ENCODE measurements around the gene TUBA1A.
"Not testable (repeated sequence)": the region's sequence is repeated elsewhere in the genome, so short reads cannot be mapped to it uniquely, and the experiment has no call there.

The TUBA1A gene

GRCh38 chr12:49201595-49202295 is 12.9 kb upstream of the TUBA1A start:
- in situ Hi-C loops (cut with MboI; ENCODE audit: low sequenced_read_pairs): no loop called here

DNA sequence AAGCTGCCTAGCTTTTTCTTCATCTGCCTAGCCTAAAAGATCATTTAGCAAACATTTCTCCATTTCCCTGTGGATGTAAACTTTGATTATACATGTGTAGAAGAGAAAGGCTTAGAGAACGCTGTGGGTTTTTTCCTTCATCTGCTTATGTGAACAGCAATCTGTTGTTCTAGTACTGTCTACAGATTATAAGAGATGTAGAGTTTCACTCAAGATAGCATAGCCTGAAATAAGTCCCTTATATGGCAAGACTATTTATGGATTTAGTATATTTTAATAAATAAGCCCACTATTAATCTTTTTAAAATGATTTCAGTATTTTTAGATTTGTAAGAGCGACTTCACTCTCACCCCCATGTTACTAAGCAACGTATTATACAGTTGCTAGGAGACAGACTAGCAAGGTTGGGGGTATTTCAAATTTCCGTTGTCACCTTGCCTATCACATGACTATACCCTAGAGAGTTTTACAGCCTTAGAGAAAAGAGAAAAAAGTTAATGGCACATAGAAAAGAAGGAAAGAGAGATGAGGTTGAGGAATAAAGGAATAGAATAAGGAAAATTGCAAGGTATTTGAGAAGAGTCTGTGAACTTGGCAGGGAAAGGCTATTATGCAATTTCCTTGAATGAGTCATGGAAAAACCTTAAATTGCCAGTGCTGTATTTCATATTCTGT is 12.2 kb upstream of the TUBA1A start:
- in situ Hi-C loops (cut with MboI; ENCODE audit: low sequenced_read_pairs): no loop called here

DNA sequence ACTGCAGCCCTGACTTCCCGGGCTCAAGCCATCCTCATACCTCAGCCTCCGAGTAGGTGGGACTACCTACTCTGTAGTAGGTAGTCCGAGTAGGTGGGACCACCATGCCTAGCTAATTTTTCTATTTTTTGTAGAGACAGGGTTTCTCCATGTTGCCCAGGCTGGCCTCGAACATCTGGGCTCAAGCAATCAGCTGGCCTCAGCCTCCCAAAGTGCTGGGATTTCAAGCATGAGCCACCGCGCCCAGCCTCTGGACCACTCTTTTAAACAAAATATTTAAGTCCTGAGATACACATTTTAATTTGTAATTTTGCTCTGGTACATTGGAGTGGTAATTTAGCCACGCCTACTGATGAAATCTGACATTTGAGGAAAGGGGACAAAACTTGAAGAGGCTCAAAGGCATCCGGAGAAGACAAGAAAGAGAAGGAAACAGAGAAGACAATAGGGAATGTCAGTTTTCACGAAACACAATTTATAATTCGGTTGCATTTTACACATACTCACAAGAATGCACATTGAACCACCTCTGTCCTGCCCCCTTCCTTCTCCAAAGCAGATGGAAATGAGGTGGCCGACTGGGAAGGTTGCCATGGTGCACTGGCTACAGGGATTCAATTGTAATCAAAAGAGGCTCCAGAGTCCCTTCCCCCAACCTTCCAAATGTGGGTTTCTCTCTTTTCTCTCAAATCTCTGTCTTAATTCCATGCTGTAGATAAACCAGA is 9.7 kb upstream of the TUBA1A start:
- in situ Hi-C loops (cut with MboI; ENCODE audit: low sequenced_read_pairs): no loop called here

- in situ Hi-C loops (cut with MboI; ENCODE audit: low sequenced_read_pairs): no loop called here
These were observed 8.4 kb upstream of the TUBA1A start for GRCh38 chr12:49197256-49197655.

GRCh38 chr12:49195736-49196135 is 6.9 kb upstream of the TUBA1A start:
- in situ Hi-C loops (cut with MboI; ENCODE audit: low sequenced_read_pairs): no loop called here

GRCh38 chr12:49193746-49194145 is 4.9 kb upstream of the TUBA1A start:
- in situ Hi-C loops (cut with MboI; ENCODE audit: low sequenced_read_pairs): not testable (repeated sequence)

DNA sequence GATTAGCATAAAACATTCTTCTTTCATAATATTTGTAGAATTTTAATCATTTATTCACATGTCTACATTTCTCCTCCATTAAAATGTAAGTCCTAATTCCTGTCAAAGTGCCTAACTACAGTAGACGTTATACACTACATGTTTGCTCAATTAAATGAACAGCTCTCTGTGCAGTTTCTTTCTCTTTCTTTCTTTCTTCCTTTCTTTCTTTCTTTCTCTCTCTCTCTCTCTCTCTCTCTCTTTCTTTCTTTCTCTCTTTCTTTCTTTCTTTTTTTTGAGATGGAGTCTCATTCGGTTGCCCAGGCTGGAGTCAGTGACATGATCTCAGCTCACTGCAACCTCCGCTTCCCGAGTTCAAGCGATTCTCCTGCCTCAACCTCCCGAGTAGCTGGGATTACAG is 2.6 kb upstream of the TUBA1A start:
- in situ Hi-C loops (cut with MboI; ENCODE audit: low sequenced_read_pairs): not testable (repeated sequence)

GRCh38 chr12:49190974-49191373 is 2.1 kb upstream of the TUBA1A start:
- in situ Hi-C loops (cut with MboI; ENCODE audit: low sequenced_read_pairs): no loop called here

DNA sequence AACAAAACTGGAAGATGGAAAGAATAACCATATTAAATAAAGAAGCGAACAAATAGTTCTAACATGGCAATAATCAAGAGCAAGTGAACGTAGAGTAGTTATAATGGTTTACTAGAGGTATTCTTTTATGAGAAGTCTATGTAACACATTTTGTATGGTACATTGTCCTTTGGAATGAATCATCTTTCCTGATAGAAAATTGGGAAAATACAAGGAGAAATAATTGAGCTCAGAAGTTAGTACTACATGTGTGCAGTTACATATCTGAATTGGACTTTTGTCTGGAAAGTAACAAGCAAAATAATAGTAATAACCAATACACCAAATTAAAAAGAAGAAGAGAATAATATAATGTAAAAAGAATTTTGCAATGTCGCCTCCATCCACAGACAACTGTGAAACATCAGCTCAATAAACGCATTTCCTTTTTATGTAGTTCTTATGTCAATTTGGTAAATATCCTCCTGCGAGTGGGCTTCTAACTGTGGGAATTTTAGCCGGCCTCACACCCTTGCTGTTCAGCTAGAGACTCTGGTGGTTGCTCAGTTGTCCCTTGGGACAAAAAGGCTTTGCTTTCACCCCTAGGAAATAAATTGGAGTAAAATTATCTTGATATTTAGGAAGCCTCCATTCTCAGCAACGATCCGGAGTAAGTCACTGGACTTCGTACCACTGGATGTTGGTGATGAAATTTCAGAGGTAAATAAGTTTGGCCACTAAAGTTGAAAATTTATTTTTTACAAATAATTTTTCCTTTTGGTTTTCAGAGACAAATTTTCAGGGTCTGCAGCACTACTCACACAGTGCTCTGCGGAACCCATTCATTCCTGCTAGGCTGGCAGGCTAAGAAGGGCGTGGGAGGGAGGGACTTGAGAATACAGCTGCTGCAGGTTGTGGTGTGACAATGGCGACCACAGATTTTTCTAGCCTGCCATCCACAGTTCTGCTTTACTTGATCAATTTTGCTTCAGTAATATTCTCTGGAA is 1.1 kb upstream of the TUBA1A start:
- in situ Hi-C loops (cut with MboI; ENCODE audit: low sequenced_read_pairs): no loop called here

- in situ Hi-C loops (cut with MboI; ENCODE audit: low sequenced_read_pairs): no loop called here
These were observed 522 bp downstream of the TUBA1A start for GRCh38 chr12:49188201-49188915.

DNA sequence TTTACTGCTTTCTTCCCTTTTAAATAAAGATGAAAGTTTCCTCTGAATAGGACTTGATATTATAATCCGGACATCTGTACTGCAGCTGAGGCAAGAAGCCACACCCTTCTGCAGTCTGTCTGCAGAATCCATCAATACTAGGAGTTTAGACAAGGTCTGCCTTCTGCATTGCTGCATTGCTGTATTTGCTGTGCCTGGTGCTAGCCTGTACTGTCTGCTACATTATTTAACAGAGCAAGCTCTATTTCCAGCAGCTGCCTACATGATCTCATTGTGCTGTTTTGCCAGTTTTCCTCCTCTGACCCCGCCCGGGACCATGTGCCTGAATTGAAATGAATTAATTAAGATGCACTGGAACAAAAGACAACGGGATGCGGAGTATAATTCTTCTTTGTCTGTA is 1.7 kb downstream of the TUBA1A start:
- in situ Hi-C loops (cut with MboI; ENCODE audit: low sequenced_read_pairs): no loop called here

DNA sequence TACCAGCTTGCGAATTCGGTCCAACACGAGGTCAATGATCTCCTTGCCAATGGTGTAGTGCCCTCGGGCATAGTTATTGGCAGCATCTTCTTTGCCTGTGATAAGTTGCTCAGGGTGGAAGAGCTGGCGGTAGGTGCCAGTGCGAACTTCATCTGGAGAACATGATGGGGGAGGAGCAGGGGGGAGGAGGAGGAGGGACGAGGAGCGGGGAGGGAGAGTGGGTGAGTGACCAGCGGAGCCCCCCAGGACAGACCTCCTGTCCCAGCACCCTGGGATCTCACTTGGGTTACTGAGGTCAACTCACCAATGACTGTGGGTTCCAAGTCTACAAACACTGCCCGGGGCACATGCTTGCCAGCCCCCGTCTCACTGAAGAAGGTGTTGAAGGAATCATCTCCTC is 2.6 kb downstream of the TUBA1A start:
- in situ Hi-C loops (cut with MboI; ENCODE audit: low sequenced_read_pairs): not testable (repeated sequence)

DNA sequence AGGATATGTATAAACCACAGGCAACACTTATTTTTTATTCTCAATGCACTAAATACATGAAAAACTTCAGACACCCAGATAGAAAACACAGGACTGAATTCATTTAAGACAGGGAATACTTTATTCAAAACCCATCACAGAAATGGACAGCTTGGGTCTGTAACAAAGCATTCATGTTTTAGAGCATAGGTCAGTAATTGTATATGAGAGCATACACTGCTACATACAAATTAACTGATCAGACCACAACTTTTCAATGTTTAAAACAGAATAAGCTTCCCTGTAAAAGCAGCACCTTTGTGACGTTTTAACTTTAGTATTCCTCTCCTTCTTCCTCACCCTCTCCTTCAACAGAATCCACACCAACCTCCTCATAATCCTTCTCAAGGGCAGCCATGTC is 4.2 kb downstream of the TUBA1A start:
- in situ Hi-C loops (cut with MboI; ENCODE audit: low sequenced_read_pairs): not testable (repeated sequence)

DNA sequence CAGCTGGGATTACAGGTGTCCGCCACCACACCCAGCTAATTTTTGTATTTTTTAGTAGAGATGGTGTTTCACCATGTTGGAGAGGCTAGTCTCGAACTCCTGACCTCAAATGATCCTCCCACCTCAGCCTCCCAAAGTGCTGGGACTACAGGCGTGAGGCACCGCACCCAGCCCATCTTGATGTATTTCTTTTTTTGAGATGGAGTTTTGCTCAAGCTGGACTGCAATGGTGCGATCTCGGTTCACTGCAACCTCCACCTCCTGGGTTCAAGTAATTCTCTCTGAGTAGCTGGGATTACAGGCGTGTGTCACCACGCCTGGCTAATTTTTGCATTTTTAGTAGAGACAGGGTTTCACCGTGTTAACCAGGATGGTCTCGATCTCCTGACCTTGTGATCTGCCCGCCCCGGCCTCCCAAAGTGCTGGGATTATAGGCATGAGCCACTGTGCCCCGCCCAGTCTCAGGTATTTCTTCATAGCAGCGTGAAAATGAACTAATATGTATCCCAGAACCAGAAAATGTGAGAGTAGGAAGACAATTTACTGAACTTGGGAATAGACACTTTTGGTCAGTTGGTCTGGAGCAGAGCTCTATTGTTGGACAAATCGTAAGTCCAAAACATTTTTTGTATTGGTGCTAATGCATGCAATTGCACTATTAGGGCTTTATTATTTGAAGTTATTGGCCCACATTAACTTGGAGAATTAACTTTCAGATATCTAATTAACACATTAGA is 5.5 kb downstream of the TUBA1A start:
- in situ Hi-C loops (cut with MboI; ENCODE audit: low sequenced_read_pairs): not testable (repeated sequence)

DNA sequence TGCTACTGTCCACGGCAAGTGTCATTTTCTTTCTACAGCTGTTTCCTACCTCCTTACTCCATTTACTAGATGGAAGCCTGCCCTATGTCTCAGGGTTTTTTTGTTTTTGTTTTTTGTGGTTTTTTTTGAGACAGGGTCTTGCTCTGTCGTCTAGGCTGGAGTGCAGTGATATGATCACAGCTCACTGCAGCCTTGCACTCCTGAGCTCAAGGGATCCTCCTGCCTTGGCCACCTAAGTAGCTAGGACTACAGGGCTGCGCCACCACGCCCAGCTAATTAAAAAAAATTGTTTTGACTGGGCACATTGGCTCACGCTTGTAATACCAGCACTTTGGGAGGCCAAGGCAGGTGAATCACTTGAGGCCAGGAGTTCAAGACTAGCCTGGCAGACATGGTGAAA is 14.7 kb downstream of the TUBA1A start:
- in situ Hi-C loops (cut with MboI; ENCODE audit: low sequenced_read_pairs): no loop called here

DNA sequence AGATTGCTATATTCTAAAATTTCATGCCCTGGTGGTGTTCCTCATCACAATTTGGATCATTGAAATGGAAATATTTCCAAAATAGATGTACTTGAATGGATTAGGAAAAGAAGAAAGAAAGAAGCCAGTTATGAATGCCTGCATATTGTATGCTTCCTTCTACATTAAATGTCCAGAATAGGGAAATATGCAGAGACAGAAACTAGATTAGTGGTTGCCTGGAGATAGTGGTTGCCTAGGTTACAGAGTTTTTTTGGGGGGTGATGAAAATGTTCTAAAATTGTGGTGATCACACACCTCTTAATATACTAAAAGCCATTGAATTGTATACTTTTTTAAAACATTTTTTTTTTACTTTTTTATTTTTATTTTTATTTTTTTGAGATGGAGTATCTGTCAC is 18.0 kb downstream of the TUBA1A start:
- in situ Hi-C loops (cut with MboI; ENCODE audit: low sequenced_read_pairs): no loop called here

- in situ Hi-C loops (cut with MboI; ENCODE audit: low sequenced_read_pairs): no loop called here
These were observed 23.8 kb downstream of the TUBA1A start for GRCh38 chr12:49165114-49165513.

DNA sequence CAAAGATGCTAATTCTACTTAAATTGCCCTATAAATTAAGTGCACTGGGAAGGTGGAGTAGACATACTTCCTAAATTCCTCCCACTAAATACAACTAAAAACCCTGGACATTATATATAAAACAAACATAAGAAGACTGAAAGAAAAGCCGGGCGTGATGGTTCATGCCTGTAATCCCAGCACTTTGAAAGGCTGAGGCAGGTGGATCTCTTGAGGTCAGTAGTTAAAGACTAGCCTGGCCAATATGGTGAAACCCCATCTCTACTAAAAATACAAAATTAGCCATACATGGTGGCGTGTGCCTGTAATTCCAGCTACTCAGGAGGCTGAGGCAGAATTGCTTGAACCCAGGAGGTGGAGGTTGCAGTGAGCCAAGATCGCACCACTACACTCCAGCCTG is 27.0 kb downstream of the TUBA1A start:
- in situ Hi-C loops (cut with MboI; ENCODE audit: low sequenced_read_pairs): not testable (repeated sequence)

DNA sequence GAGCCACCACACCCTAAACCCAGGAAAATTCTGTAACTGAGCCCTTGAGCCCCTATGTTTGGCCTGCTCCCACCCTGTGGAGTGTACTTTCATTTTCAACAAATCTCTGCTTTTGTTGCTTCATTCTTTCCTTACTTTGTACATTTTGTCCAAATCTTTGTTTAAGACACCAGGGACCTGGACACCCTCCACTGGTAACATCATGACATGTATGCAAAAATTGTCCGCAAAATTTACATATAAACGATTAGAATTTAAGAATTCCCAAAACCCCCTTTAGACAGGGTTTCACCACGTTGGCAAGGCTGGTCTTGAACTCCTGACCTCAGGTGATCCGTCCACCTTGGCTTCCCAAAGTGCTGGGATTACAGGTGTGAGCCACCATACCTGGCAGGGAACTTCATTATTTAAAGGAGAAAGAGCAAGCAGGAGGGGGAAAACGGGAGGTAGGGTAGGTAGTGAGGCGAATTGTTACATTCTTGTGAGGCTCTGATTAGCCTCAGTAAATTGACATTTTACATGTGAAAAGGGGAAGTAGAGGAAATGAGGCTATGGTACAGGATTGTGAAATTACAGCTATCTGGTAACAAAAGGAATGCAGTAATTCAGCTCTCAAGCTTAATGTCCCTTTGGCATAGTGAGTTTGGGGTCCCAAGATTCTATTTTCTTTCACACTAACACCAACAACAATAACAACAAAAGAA is 27.6 kb downstream of the TUBA1A start:
- in situ Hi-C loops (cut with MboI; ENCODE audit: low sequenced_read_pairs): no loop called here
